Measurements from ENCODE around the gene HECW1.

Gene HECW1

GRCh38 chr7:43139137-43139536, 26.7 kb downstream of the HECW1 start:
- DNase-seq (ENCODE audit: insufficient read length, low spot score) (no peak), FAIRE-seq (no peak)
- TF ChIP-seq PAX5 (IDR thresholded peaks at IDR 0.05; ENCODE audit: insufficient read depth, low read length, severe bottlenecking) (no peak), POLR2A (IDR thresholded peaks at IDR 0.05; ENCODE audit: low read depth, low read length) (no peak), TAF1 (IDR thresholded peaks at IDR 0.05; ENCODE audit: low read depth, low read length) (no peak), SPI1 (IDR thresholded peaks at IDR 0.05; ENCODE audit: low read depth, low read length) (no peak), POLR2AphosphoS5 (IDR thresholded peaks at IDR 0.05; ENCODE audit: low read depth, low read length) (no peak), POU2F2 (IDR thresholded peaks at IDR 0.05; ENCODE audit: low read depth, low read length) (no peak)

- no peak for DNase-seq (ENCODE audit: insufficient read length, low spot score)
- TF ChIP-seq TAF1 (IDR thresholded peaks at IDR 0.05; ENCODE audit: low read depth, low read length) (no peak), POU2F2 (IDR thresholded peaks at IDR 0.05; ENCODE audit: low read depth, low read length) (no peak), PAX5 (IDR thresholded peaks at IDR 0.05; ENCODE audit: insufficient read depth, low read length, severe bottlenecking) (no peak), POLR2A (IDR thresholded peaks at IDR 0.05; ENCODE audit: low read depth, low read length) (no peak), SPI1 (IDR thresholded peaks at IDR 0.05; ENCODE audit: low read depth, low read length) (no peak), POLR2AphosphoS5 (IDR thresholded peaks at IDR 0.05; ENCODE audit: low read depth, low read length) (no peak)
- FAIRE-seq, result no peak
These were observed 27.7 kb downstream of the HECW1 start for GRCh38 chr7:43140186-43140585.

GRCh38 chr7:43141091-43141490, 28.6 kb downstream of the HECW1 start:
- no peak for FAIRE-seq
- TF ChIP-seq PAX5 (IDR thresholded peaks at IDR 0.05; ENCODE audit: insufficient read depth, low read length, severe bottlenecking) (no peak), POU2F2 (IDR thresholded peaks at IDR 0.05; ENCODE audit: low read depth, low read length) (no peak), POLR2AphosphoS5 (IDR thresholded peaks at IDR 0.05; ENCODE audit: low read depth, low read length) (no peak), POLR2A (IDR thresholded peaks at IDR 0.05; ENCODE audit: low read depth, low read length) (no peak), TAF1 (IDR thresholded peaks at IDR 0.05; ENCODE audit: low read depth, low read length) (no peak), SPI1 (IDR thresholded peaks at IDR 0.05; ENCODE audit: low read depth, low read length) (no peak)

GRCh38 chr7:43142703-43143102, 30.3 kb downstream of the HECW1 start:
- no peak for DNase-seq (ENCODE audit: insufficient read length, low spot score)
- no peak for FAIRE-seq
- no peak for TF ChIP-seq PAX5 (IDR thresholded peaks at IDR 0.05; ENCODE audit: insufficient read depth, low read length, severe bottlenecking)
- no peak for TF ChIP-seq POLR2AphosphoS5 (IDR thresholded peaks at IDR 0.05; ENCODE audit: low read depth, low read length)
- TF ChIP-seq TAF1 (IDR thresholded peaks at IDR 0.05; ENCODE audit: low read depth, low read length), result no peak
- no peak for TF ChIP-seq POLR2A (IDR thresholded peaks at IDR 0.05; ENCODE audit: low read depth, low read length)
- TF ChIP-seq SPI1 (IDR thresholded peaks at IDR 0.05; ENCODE audit: low read depth, low read length), result no peak
- no peak for TF ChIP-seq POU2F2 (IDR thresholded peaks at IDR 0.05; ENCODE audit: low read depth, low read length)

More at GRCh38 chr7:43141091-43141490, 28.6 kb downstream of the HECW1 start:
- DNase-seq (ENCODE audit: insufficient read length, low spot score), result no peak

GRCh38 chr7:43143918-43144589, 31.6 kb downstream of the HECW1 start:
- TF ChIP-seq POLR2A (IDR thresholded peaks at IDR 0.05; ENCODE audit: low read depth, low read length) (no peak), PAX5 (IDR thresholded peaks at IDR 0.05; ENCODE audit: insufficient read depth, low read length, severe bottlenecking) (no peak), POLR2AphosphoS5 (IDR thresholded peaks at IDR 0.05; ENCODE audit: low read depth, low read length) (no peak), TAF1 (IDR thresholded peaks at IDR 0.05; ENCODE audit: low read depth, low read length) (no peak), SPI1 (IDR thresholded peaks at IDR 0.05; ENCODE audit: low read depth, low read length) (no peak), POU2F2 (IDR thresholded peaks at IDR 0.05; ENCODE audit: low read depth, low read length) (no peak)

GRCh38 chr7:43148161-43148731, 35.8 kb downstream of the HECW1 start:
- no peak for TF ChIP-seq TAF1 (IDR thresholded peaks at IDR 0.05; ENCODE audit: low read depth, low read length)
- TF ChIP-seq POU2F2 (IDR thresholded peaks at IDR 0.05; ENCODE audit: low read depth, low read length), result no peak
- no peak for TF ChIP-seq POLR2A (IDR thresholded peaks at IDR 0.05; ENCODE audit: low read depth, low read length)
- no peak for TF ChIP-seq PAX5 (IDR thresholded peaks at IDR 0.05; ENCODE audit: insufficient read depth, low read length, severe bottlenecking)
- no peak for TF ChIP-seq SPI1 (IDR thresholded peaks at IDR 0.05; ENCODE audit: low read depth, low read length)
- no peak for TF ChIP-seq POLR2AphosphoS5 (IDR thresholded peaks at IDR 0.05; ENCODE audit: low read depth, low read length)
- DNase-seq (ENCODE audit: insufficient read length, low spot score) (no peak), FAIRE-seq (no peak)

More at GRCh38 chr7:43143918-43144589, 31.6 kb downstream of the HECW1 start:
- DNase-seq (ENCODE audit: insufficient read length, low spot score), result no peak
- FAIRE-seq, result no peak

GRCh38 chr7:43151076-43151475, 38.6 kb downstream of the HECW1 start:
- TF ChIP-seq POU2F2 (IDR thresholded peaks at IDR 0.05; ENCODE audit: low read depth, low read length) (no peak), PAX5 (IDR thresholded peaks at IDR 0.05; ENCODE audit: insufficient read depth, low read length, severe bottlenecking) (no peak), SPI1 (IDR thresholded peaks at IDR 0.05; ENCODE audit: low read depth, low read length) (no peak)
- no peak for FAIRE-seq
- DNase-seq (ENCODE audit: insufficient read length, low spot score), result no peak

GRCh38 chr7:43152696-43153095, 40.2 kb downstream of the HECW1 start:
- FAIRE-seq (no peak), DNase-seq (ENCODE audit: insufficient read length, low spot score) (no peak)
- TF ChIP-seq POLR2AphosphoS5 (IDR thresholded peaks at IDR 0.05; ENCODE audit: low read depth, low read length) (no peak), SPI1 (IDR thresholded peaks at IDR 0.05; ENCODE audit: low read depth, low read length) (no peak), POU2F2 (IDR thresholded peaks at IDR 0.05; ENCODE audit: low read depth, low read length) (no peak), POLR2A (IDR thresholded peaks at IDR 0.05; ENCODE audit: low read depth, low read length) (no peak), TAF1 (IDR thresholded peaks at IDR 0.05; ENCODE audit: low read depth, low read length) (no peak), PAX5 (IDR thresholded peaks at IDR 0.05; ENCODE audit: insufficient read depth, low read length, severe bottlenecking) (no peak)

- TF ChIP-seq TAF1 (IDR thresholded peaks at IDR 0.05; ENCODE audit: low read depth, low read length), result no peak
- FAIRE-seq (no peak), DNase-seq (ENCODE audit: insufficient read length, low spot score) (no peak)
These were observed 43.2 kb downstream of the HECW1 start for GRCh38 chr7:43155636-43156035.

- FAIRE-seq, result no peak
These were observed 51.4 kb downstream of the HECW1 start for GRCh38 chr7:43163885-43164284.

More at GRCh38 chr7:43163885-43164284, 51.4 kb downstream of the HECW1 start:
- no peak for TF ChIP-seq SPI1 (IDR thresholded peaks at IDR 0.05; ENCODE audit: low read depth, low read length)
- no peak for TF ChIP-seq TAF1 (IDR thresholded peaks at IDR 0.05; ENCODE audit: low read depth, low read length)
- no peak for TF ChIP-seq POU2F2 (IDR thresholded peaks at IDR 0.05; ENCODE audit: low read depth, low read length)
- no peak for TF ChIP-seq POLR2AphosphoS5 (IDR thresholded peaks at IDR 0.05; ENCODE audit: low read depth, low read length)
- TF ChIP-seq PAX5 (IDR thresholded peaks at IDR 0.05; ENCODE audit: insufficient read depth, low read length, severe bottlenecking), result no peak
- TF ChIP-seq POLR2A (IDR thresholded peaks at IDR 0.05; ENCODE audit: low read depth, low read length), result no peak
- no peak for DNase-seq (ENCODE audit: insufficient read length, low spot score)

Data from GM12891 (cell line).